Measurements from ENCODE around the gene PADI4. TPM values are rescaled to one million over a fixed set of nuclear protein-coding genes. Genes with fewer than 3 reads are reported as not detected.

PADI4 gene
- total RNA-seq, 1 experiment from 2014 or later: not detected

DNA sequence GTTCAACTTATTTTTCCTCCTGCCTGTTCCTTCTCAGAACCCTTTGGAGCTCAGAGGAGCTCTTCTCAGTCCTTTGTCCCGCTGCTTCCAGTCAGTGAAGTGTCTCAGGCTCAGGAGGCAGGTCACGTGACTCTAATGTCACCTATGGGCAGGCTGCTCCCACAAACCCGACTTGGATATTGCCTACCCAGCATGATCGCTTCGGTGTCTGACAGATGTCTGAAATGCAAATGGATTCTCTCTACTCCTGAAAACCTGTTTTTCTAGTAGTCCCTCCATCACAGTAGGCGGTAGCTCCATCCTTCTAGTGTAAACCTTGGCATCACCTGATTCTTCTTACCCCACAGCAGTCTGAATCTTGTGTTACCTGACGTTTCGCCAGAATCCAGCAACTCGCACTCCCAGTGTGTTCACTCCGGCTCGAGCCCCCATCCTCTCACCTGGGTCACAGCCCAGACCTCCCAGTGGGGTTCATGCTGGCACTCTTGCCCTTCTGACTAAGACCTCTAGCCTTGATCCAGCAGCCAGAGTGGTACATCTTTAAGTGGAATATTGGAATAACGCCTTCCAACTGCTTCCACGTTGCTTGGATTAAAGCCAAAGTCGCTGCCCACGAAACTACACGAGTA lies 69.4 kb downstream of the PADI4 start:
- no peaks in the 10 kb centered on the region for H3K9me2 ChIP-seq (replicated peaks; ENCODE audit: insufficient read depth, low read length)
- no peak overlapping the region for H3K4me3 ChIP-seq (ENCODE audit: low read length)
- H2AFZ ChIP-seq (ENCODE audit: low read length): no peak overlapping the region
- no peaks in the 10 kb centered on the region for H4K20me1 ChIP-seq (ENCODE audit: insufficient read depth, low read depth, low read length)
- no peak for DNase-seq
- H3K27ac ChIP-seq (ENCODE audit: low read length): no peak overlapping the region
- H3K4me2 ChIP-seq (ENCODE audit: low read depth, low read length, poor library complexity, severe bottlenecking): no peak overlapping the region
- no peaks in the 10 kb centered on the region for H3K36me3 ChIP-seq (ENCODE audit: insufficient read depth, low read length)
- no peaks in the 10 kb centered on the region for H3K9me3 ChIP-seq (ENCODE audit: low read length)
- no peaks in the 10 kb centered on the region for H3K79me2 ChIP-seq (ENCODE audit: low read length)
- H3K9ac ChIP-seq (ENCODE audit: low read length): no peak overlapping the region
- H3K27me3 ChIP-seq (ENCODE audit: low read length): no peaks in the 10 kb centered on the region
- H3K4me1 ChIP-seq (ENCODE audit: low read length): no peaks in the 10 kb centered on the region

DNA sequence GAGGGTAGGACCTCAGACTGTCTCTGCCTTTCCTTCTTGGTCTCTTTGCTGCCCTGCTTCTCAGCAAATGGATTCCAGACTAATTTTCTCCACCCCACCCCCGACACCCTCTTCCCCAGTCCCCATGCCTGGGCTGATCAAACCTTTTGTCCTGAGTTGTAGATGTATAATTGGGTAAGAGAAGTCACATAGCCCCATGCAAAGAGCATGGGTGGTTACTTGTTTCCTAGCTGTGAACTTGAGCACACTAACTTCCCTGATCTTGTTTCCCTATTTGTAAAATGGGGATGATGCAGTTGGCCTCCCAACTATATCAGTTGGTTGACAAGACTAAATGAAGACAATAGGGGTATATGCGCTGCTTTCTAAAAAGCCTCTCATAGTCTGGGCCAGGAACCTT lies 73.2 kb downstream of the PADI4 start:
- Histone ChIP-seq H2AFZ (ENCODE audit: low read length) (no peak overlapping the region), H3K79me2 (ENCODE audit: low read length) (no peaks in the 10 kb centered on the region)
- DNase-seq: no peak

DNA sequence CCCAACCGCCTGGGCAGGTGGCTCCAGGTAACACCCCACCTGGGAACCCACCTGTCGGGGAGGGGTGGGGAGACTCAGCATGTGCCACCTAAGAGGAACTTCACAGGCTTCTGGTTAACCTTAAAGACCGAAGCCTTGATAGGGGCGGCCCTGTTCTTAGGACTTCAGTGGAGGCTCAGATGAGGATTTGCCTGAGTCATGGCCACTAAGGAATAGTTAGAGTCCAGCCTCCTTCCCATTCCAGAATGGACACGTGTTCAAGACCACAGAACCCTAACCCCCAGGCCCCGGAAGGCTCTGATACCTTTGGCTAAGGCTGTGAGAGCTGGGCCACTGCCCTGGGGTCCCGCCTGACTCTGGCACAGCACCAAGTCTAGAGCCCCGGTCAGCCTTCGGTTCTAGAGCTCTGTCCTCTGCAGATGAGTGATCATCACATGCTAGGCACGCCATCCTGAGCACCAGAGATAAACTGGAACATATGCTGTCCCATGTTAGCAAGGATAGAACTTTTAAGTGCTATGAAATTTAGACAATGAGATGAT lies 84.3 kb downstream of the PADI4 start:
- no peaks in the 10 kb centered on the region for H3K36me3 ChIP-seq (ENCODE audit: insufficient read depth, low read length)
- H3K4me3 ChIP-seq (ENCODE audit: low read length): no peak overlapping the region
- no peaks in the 10 kb centered on the region for H3K4me1 ChIP-seq (ENCODE audit: low read length)
- no peaks in the 10 kb centered on the region for H3K9me2 ChIP-seq (replicated peaks; ENCODE audit: insufficient read depth, low read length)
- no peak overlapping the region for H3K4me2 ChIP-seq (ENCODE audit: low read depth, low read length, poor library complexity, severe bottlenecking)
- H3K79me2 ChIP-seq (ENCODE audit: low read length): no peaks in the 10 kb centered on the region
- no peak overlapping the region for H3K27ac ChIP-seq (ENCODE audit: low read length)
- H4K20me1 ChIP-seq (ENCODE audit: insufficient read depth, low read depth, low read length): no peaks in the 10 kb centered on the region
- H3K9ac ChIP-seq (ENCODE audit: low read length): no peak overlapping the region
- no peaks in the 10 kb centered on the region for H3K9me3 ChIP-seq (ENCODE audit: low read length)
- no peaks in the 10 kb centered on the region for H3K27me3 ChIP-seq (ENCODE audit: low read length)
- no peak overlapping the region for H2AFZ ChIP-seq (ENCODE audit: low read length)
- DNase-seq: no peak

More for the DNA sequence above, 73.2 kb downstream of the PADI4 start:
- Histone ChIP-seq H3K4me1 (ENCODE audit: low read length) (no peaks in the 10 kb centered on the region), H3K9ac (ENCODE audit: low read length) (no peak overlapping the region), H4K20me1 (ENCODE audit: insufficient read depth, low read depth, low read length) (no peaks in the 10 kb centered on the region), H3K9me3 (ENCODE audit: low read length) (no peaks in the 10 kb centered on the region), H3K27me3 (ENCODE audit: low read length) (no peaks in the 10 kb centered on the region), H3K27ac (ENCODE audit: low read length) (no peak overlapping the region), H3K9me2 (replicated peaks; ENCODE audit: insufficient read depth, low read length) (no peaks in the 10 kb centered on the region), H3K4me2 (ENCODE audit: low read depth, low read length, poor library complexity, severe bottlenecking) (no peak overlapping the region), H3K4me3 (ENCODE audit: low read length) (no peak overlapping the region), H3K36me3 (ENCODE audit: insufficient read depth, low read length) (no peaks in the 10 kb centered on the region)

DNA sequence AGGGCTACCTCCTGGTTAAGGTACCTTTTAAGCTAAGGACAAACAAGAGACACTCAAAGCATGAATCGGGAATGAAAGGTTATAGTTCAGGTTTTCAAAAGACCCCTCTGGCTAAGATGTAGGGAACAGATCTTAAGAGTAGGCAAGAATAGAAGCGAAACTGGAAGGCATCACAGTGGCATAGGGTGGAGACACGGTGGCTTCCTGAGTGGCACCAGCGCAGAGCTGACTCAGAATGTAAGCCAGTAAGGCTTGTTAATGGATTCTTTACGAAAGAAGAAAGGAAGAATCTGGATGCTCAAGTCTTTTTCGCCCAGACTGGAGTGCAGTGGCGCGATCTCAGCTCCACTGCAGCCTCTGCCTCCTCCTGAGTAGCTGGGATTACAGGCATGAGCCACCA lies 85.2 kb downstream of the PADI4 start:
- H3K4me1 ChIP-seq (ENCODE audit: low read length): no peaks in the 10 kb centered on the region
- no peak overlapping the region for H3K4me3 ChIP-seq (ENCODE audit: low read length)
- no peaks in the 10 kb centered on the region for H3K79me2 ChIP-seq (ENCODE audit: low read length)
- no peaks in the 10 kb centered on the region for H3K9me2 ChIP-seq (replicated peaks; ENCODE audit: insufficient read depth, low read length)
- no peaks in the 10 kb centered on the region for H3K9me3 ChIP-seq (ENCODE audit: low read length)
- H2AFZ ChIP-seq (ENCODE audit: low read length): no peak overlapping the region
- H4K20me1 ChIP-seq (ENCODE audit: insufficient read depth, low read depth, low read length): no peaks in the 10 kb centered on the region
- H3K27me3 ChIP-seq (ENCODE audit: low read length): no peaks in the 10 kb centered on the region
- no peak for DNase-seq
- no peak overlapping the region for H3K9ac ChIP-seq (ENCODE audit: low read length)
- no peak overlapping the region for H3K27ac ChIP-seq (ENCODE audit: low read length)
- no peaks in the 10 kb centered on the region for H3K36me3 ChIP-seq (ENCODE audit: insufficient read depth, low read length)
- H3K4me2 ChIP-seq (ENCODE audit: low read depth, low read length, poor library complexity, severe bottlenecking): no peak overlapping the region

DNA sequence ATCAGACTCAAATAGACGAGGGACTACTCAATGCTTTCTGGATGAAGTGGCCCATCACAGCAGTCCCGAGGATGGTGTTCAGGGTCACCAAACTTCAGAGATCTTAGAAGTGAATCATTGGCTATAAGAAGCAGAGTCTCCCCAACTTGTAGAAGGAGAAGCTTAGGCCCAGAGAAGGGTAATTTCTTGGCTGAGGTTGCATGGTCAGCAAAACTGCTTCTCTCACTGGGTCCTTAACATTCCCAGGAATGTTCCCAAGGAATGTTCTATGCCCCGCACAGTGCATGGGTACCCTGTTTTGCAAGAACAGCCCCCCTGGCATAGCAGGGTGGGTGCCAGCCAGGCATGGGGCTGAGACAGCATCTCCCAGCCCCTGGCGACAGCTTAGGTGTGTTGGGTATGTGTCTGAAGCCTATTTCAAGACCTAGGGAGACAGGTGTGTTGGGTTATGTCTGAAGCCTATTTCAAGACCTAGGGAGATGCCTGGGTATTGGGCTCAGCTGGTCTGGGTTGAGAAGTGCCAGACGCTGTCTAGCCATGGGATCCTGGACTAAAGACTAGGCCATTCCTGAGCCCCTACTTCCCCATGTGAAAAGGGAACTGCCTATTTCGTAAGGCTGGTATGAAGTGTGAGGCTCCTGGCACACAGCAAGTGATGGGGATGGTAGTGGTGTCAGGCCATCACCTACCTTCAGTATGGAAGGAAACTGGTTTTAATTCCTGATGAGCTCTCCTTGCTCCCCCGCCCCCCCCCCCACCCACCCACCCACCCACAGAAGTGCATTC lies 90.1 kb downstream of the PADI4 start:
- Histone ChIP-seq H3K27ac (ENCODE audit: low read length) (no peak overlapping the region), H3K9me2 (replicated peaks; ENCODE audit: insufficient read depth, low read length) (no peaks in the 10 kb centered on the region), H2AFZ (ENCODE audit: low read length) (no peak overlapping the region), H3K9me3 (ENCODE audit: low read length) (no peaks in the 10 kb centered on the region), H3K4me1 (ENCODE audit: low read length) (no peaks in the 10 kb centered on the region), H4K20me1 (ENCODE audit: insufficient read depth, low read depth, low read length) (peaks cover 4% of the 10 kb centered on the region; the same call in 1 of the 2 replicates), H3K4me2 (ENCODE audit: low read depth, low read length, poor library complexity, severe bottlenecking) (no peak overlapping the region), H3K4me3 (ENCODE audit: low read length) (no peak overlapping the region), H3K36me3 (ENCODE audit: insufficient read depth, low read length) (no peaks in the 10 kb centered on the region), H3K9ac (ENCODE audit: low read length) (no peak overlapping the region), H3K27me3 (ENCODE audit: low read length) (no peaks in the 10 kb centered on the region), H3K79me2 (ENCODE audit: low read length) (no peaks in the 10 kb centered on the region)
- no peak for DNase-seq

DNA sequence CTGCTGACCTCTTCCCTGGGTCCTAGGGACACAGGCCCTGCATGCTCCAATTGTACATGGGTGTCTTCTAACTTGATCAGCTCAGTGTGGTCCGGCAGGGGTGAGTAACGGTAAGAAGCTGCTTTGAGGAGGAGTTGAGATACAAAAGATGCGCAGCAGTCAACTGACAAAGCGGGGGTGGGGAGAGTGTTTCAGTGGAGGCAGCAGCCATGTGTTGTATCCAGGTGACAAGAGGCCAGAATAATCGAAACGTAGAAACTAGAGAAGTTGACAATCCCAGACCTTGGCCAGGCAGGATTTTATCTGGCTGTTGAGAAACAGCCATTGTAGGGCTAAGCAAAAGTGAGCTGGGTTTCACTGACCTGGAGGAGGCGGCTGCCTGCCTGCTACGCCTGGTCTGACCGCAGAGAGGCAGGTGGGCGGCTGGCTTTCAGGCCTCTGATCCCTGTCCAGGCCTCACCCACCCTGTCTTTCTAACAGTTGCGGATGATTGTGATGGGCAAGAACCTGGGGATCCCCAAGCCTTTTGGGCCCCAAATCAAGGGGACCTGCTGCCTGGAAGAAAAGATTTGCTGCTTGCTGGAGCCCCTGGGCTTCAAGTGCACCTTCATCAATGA lies 92.8 kb downstream of the PADI4 start:
- no peak overlapping the region for H3K4me2 ChIP-seq (ENCODE audit: low read depth, low read length, poor library complexity, severe bottlenecking)
- no peaks in the 10 kb centered on the region for H3K27me3 ChIP-seq (ENCODE audit: low read length)
- H3K4me1 ChIP-seq (ENCODE audit: low read length): no peaks in the 10 kb centered on the region
- H3K79me2 ChIP-seq (ENCODE audit: low read length): no peaks in the 10 kb centered on the region
- H3K9me2 ChIP-seq (replicated peaks; ENCODE audit: insufficient read depth, low read length): no peaks in the 10 kb centered on the region
- no peak overlapping the region for H2AFZ ChIP-seq (ENCODE audit: low read length)
- H3K9me3 ChIP-seq (ENCODE audit: low read length): no peaks in the 10 kb centered on the region
- peaks cover 10% of the 10 kb centered on the region; the same call in 1 of the 2 replicates for H4K20me1 ChIP-seq (ENCODE audit: insufficient read depth, low read depth, low read length)
- no peak overlapping the region for H3K9ac ChIP-seq (ENCODE audit: low read length)
- DNase-seq: no peak
- H3K4me3 ChIP-seq (ENCODE audit: low read length): no peak overlapping the region
- no peak overlapping the region for H3K27ac ChIP-seq (ENCODE audit: low read length)
- H3K36me3 ChIP-seq (ENCODE audit: insufficient read depth, low read length): no peaks in the 10 kb centered on the region

DNA sequence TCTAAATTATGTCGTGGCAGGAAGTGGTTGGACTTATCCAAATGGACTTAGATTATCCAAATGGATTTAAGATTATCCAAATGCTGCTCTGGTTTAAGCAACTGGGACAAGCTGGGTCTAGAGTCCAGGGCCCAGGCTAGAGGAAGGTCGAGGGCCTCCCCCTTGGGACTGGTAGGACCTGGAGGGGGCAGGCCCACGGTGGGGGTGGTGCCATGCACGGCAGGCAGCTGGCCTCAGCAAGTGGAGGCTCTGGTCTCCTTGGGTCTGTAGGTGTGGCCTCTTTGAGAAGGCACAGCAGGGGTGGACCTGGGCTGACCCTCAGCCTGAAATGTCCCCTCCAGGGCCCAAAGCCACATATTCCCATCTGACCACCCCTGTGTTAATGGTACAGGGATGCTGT lies 93.8 kb downstream of the PADI4 start:
- no peak overlapping the region for H3K27ac ChIP-seq (ENCODE audit: low read length)
- DNase-seq: no peak
- H2AFZ ChIP-seq (ENCODE audit: low read length): no peak overlapping the region
- no peaks in the 10 kb centered on the region for H3K9me3 ChIP-seq (ENCODE audit: low read length)
- no peaks in the 10 kb centered on the region for H3K79me2 ChIP-seq (ENCODE audit: low read length)
- H3K36me3 ChIP-seq (ENCODE audit: insufficient read depth, low read length): no peaks in the 10 kb centered on the region
- H3K4me1 ChIP-seq (ENCODE audit: low read length): no peaks in the 10 kb centered on the region
- no peak overlapping the region for H3K4me3 ChIP-seq (ENCODE audit: low read length)
- no peaks in the 10 kb centered on the region for H3K27me3 ChIP-seq (ENCODE audit: low read length)
- no peak overlapping the region for H3K9ac ChIP-seq (ENCODE audit: low read length)
- no peak overlapping the region for H3K4me2 ChIP-seq (ENCODE audit: low read depth, low read length, poor library complexity, severe bottlenecking)
- no peaks in the 10 kb centered on the region for H3K9me2 ChIP-seq (replicated peaks; ENCODE audit: insufficient read depth, low read length)
- H4K20me1 ChIP-seq (ENCODE audit: insufficient read depth, low read depth, low read length): peaks cover 13% of the 10 kb centered on the region; the same call in 1 of the 2 replicates

DNA sequence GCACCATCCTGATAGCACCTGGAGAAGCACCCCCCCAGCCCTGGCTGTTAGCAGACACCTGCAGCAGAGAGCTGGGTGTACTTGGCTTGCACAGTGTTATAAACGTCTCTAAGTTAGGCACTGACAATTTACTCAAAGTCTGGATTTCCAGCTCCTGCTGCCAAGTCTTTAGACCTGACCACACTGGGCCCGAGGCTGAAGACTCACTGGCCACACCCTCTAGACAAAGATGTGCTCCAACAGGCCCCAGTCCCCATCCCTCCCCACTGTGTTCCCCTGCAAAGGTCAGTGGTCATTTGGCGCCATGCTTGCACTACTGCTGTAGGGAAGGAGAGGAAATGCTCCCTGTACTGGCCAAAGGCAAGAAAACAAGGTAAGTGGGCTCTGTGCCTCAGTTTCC lies 95.1 kb downstream of the PADI4 start:
- Histone ChIP-seq H3K79me2 (ENCODE audit: low read length) (no peaks in the 10 kb centered on the region), H3K36me3 (ENCODE audit: insufficient read depth, low read length) (0 out of 2 replicates have a peak, but pooled peaks cover under 1% of the 10 kb centered on the region)

More for the DNA sequence above, 95.1 kb downstream of the PADI4 start:
- no peak overlapping the region for H3K27ac ChIP-seq (ENCODE audit: low read length)
- no peaks in the 10 kb centered on the region for H3K4me1 ChIP-seq (ENCODE audit: low read length)
- no peak overlapping the region for H3K9ac ChIP-seq (ENCODE audit: low read length)
- peaks cover 17% of the 10 kb centered on the region; the same call in 1 of the 2 replicates for H4K20me1 ChIP-seq (ENCODE audit: insufficient read depth, low read depth, low read length)
- H3K9me3 ChIP-seq (ENCODE audit: low read length): no peaks in the 10 kb centered on the region
- no peak for DNase-seq
- no peaks in the 10 kb centered on the region for H3K9me2 ChIP-seq (replicated peaks; ENCODE audit: insufficient read depth, low read length)
- no peak overlapping the region for H3K4me3 ChIP-seq (ENCODE audit: low read length)
- no peaks in the 10 kb centered on the region for H3K27me3 ChIP-seq (ENCODE audit: low read length)
- no peak overlapping the region for H3K4me2 ChIP-seq (ENCODE audit: low read depth, low read length, poor library complexity, severe bottlenecking)
- no peak overlapping the region for H2AFZ ChIP-seq (ENCODE audit: low read length)
